ENCODE measurements around the gene UNC13A. TPM values are rescaled to one million over a fixed set of nuclear protein-coding genes. Genes with fewer than 3 reads are reported as not detected.

Gene UNC13A
- total and polyA plus RNA-seq, 2 donors (not counting 3 experiments of a cell fraction or from before 2014, with no cell fraction given) = 0.04 to 0.09 TPM

DNA sequence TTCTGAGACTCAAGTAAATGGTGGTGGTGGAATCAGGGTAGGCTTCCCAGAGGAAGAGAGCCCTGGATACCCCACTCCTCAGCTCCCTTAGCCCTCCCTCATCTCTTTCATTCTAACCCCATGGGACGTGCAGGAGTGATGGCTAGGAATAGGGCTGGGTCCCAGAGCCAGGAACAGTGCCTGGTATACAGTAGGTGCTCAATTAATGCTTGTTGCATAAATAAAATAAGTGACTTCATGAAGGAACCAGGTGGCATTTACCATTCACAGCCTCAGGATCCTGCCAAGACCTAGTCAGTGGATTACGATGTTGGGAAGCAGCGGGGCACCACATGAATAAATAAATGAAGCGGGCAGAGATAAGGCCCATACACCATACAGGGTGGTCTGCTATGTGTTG is 3.9 kb downstream of the UNC13A start:
- H3K27me3 ChIP-seq (ENCODE audit: control insufficient read depth in 2 of 2, insufficient read depth in 2 of 2, low read length in 2 of 2) = peaks cover 11 to 15% of the 10 kb centered on the region in 2 experiments
- BruUV-seq (replicated peaks) = no TSS peak
- no peak overlapping the region for H3K4me2 ChIP-seq (ENCODE audit: insufficient read depth, low read length)
- no peak overlapping the region for H3K4me3 ChIP-seq (replicated peaks in 1 of 3; ENCODE audit: insufficient read depth in 1 of 3, low read depth in 1 of 3, low read length in 3 of 3)
- FAIRE-seq (no peak), DNase-seq (ENCODE audit: low read depth, low spot score) (no peak)
- ChIA-PET CTCF (no interaction called here), POLR2A (no interaction called here)
- H3K79me2 ChIP-seq (ENCODE audit: control insufficient read depth, insufficient read depth, low read length) = no peaks in the 10 kb centered on the region
- no peak overlapping the region for H3K9ac ChIP-seq (replicated peaks; ENCODE audit: extremely low read depth, insufficient read depth, low read length)
- intact Hi-C loops (cut with micrococcal nuclease) (no loop called here), dilution Hi-C loops (cut with MboI; ENCODE audit: extremely low pct_ligation_motif_present, low sequenced_read_pairs) (no loop called here)
- H3K36me3 ChIP-seq (ENCODE audit: control insufficient read depth in 2 of 2, extremely low read depth in 1 of 2, insufficient read depth in 2 of 2, low read length in 2 of 2) = no peaks in the 10 kb centered on the region
- no peak overlapping the region for H2AFZ ChIP-seq (ENCODE audit: low read depth, low read length)
- no peaks in the 10 kb centered on the region for H3K9me1 ChIP-seq (replicated peaks; ENCODE audit: control insufficient read depth, extremely low read depth, insufficient read depth, low read length)
- no peak overlapping the region for H3K27ac ChIP-seq (ENCODE audit: insufficient read depth, low read depth, low read length)
- no peaks in the 10 kb centered on the region for H4K20me1 ChIP-seq (replicated peaks; ENCODE audit: control insufficient read depth, extremely low read depth, insufficient read depth, low read length)
- H3K9me3 ChIP-seq (replicated peaks; ENCODE audit: control insufficient read depth, insufficient read depth, low read length) = no peaks in the 10 kb centered on the region
- H3K4me1 ChIP-seq (ENCODE audit: control insufficient read depth, extremely low read depth, insufficient read depth, low read length) = peaks cover 24% of the 10 kb centered on the region
- no peak for TF ChIP-seq EZH2 (IDR thresholded peaks at IDR 0.05; ENCODE audit: borderline replicate concordance, low read depth, low read length, severe bottlenecking)
- no peak for TF ChIP-seq POLR2A (IDR thresholded peaks at IDR 0.05; ENCODE audit: low read depth, low read length)

DNA sequence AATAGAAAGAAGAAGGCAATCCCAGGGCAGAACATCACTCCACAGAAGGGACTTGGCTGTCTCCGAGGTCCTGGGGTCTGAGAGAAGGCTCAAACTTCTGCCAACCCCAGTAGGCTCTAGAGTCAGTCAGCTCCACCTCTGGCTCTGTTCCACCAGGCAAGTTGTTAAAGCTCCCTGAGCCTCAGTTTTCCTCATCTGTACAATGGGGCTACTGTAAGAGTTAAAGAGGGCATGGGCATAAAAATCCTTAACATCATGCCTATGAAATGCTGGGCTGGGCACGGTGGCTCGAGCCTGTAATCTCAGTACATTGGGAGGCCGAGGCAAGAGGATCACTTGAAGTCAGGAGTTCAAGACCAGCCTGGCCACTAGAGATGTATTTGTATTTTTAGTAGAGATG is 5.1 kb downstream of the UNC13A start:
- H2AFZ ChIP-seq (ENCODE audit: low read depth, low read length) = no peak overlapping the region
- dilution Hi-C loops (cut with MboI; ENCODE audit: extremely low pct_ligation_motif_present, low sequenced_read_pairs) (no loop called here), intact Hi-C loops (cut with micrococcal nuclease) (no loop called here)
- H3K27ac ChIP-seq (ENCODE audit: insufficient read depth, low read depth, low read length) = no peak overlapping the region
- no peak overlapping the region for H3K4me2 ChIP-seq (ENCODE audit: insufficient read depth, low read length)
- no peaks in the 10 kb centered on the region for H3K79me2 ChIP-seq (ENCODE audit: control insufficient read depth, insufficient read depth, low read length)
- BruUV-seq (replicated peaks) = no TSS peak
- peaks cover 11 to 13% of the 10 kb centered on the region in 2 experiments for H3K27me3 ChIP-seq (ENCODE audit: control insufficient read depth in 2 of 2, insufficient read depth in 2 of 2, low read length in 2 of 2)
- no peak overlapping the region for H3K9ac ChIP-seq (replicated peaks; ENCODE audit: extremely low read depth, insufficient read depth, low read length)
- H3K4me1 ChIP-seq (ENCODE audit: control insufficient read depth, extremely low read depth, insufficient read depth, low read length) = peaks cover 24% of the 10 kb centered on the region
- H3K4me3 ChIP-seq (replicated peaks in 1 of 3; ENCODE audit: insufficient read depth in 1 of 3, low read depth in 1 of 3, low read length in 3 of 3) = no peak overlapping the region
- H3K36me3 ChIP-seq (ENCODE audit: control insufficient read depth in 2 of 2, extremely low read depth in 1 of 2, insufficient read depth in 2 of 2, low read length in 2 of 2) = no peaks in the 10 kb centered on the region
- DNase-seq (ENCODE audit: low read depth, low spot score) (no peak), FAIRE-seq (no peak)
- ChIA-PET POLR2A (no interaction called here), CTCF (interaction anchor here (0.7 kb wide), 1 partner anchor 84 kb away, joined by 3 read pairs; no protein-coding TSS in a partner anchor)
- H4K20me1 ChIP-seq (replicated peaks; ENCODE audit: control insufficient read depth, extremely low read depth, insufficient read depth, low read length) = no peaks in the 10 kb centered on the region
- H3K9me3 ChIP-seq (replicated peaks; ENCODE audit: control insufficient read depth, insufficient read depth, low read length) = no peaks in the 10 kb centered on the region
- TF ChIP-seq POLR2A (IDR thresholded peaks at IDR 0.05; ENCODE audit: low read depth, low read length) = no peak
- TF ChIP-seq MYC (IDR thresholded peaks at IDR 0.05; ENCODE audit: low read depth, low read length) = no peak
- no peak for TF ChIP-seq FOS (IDR thresholded peaks at IDR 0.05; ENCODE audit: borderline replicate concordance, insufficient read depth, low read length)
- TF ChIP-seq GATA2 (IDR thresholded peaks at IDR 0.05; ENCODE audit: insufficient read depth, insufficient read length, low read depth, low read length) = no peak
- TF ChIP-seq, protein P1, sequence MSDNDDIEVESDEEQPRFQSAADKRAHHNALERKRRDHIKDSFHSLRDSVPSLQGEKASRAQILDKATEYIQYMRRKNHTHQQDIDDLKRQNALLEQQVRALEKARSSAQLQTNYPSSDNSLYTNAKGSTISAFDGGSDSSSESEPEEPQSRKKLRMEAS (IDR thresholded peaks at IDR 0.05; ENCODE audit: insufficient read depth, insufficient read length) = no peak
- no peak for TF ChIP-seq JUN (IDR thresholded peaks at IDR 0.05; ENCODE audit: borderline replicate concordance, insufficient read depth, insufficient read length, low read depth)
- no peak for TF ChIP-seq EZH2 (IDR thresholded peaks at IDR 0.05; ENCODE audit: borderline replicate concordance, low read depth, low read length, severe bottlenecking)
- TF ChIP-seq, protein P2, sequence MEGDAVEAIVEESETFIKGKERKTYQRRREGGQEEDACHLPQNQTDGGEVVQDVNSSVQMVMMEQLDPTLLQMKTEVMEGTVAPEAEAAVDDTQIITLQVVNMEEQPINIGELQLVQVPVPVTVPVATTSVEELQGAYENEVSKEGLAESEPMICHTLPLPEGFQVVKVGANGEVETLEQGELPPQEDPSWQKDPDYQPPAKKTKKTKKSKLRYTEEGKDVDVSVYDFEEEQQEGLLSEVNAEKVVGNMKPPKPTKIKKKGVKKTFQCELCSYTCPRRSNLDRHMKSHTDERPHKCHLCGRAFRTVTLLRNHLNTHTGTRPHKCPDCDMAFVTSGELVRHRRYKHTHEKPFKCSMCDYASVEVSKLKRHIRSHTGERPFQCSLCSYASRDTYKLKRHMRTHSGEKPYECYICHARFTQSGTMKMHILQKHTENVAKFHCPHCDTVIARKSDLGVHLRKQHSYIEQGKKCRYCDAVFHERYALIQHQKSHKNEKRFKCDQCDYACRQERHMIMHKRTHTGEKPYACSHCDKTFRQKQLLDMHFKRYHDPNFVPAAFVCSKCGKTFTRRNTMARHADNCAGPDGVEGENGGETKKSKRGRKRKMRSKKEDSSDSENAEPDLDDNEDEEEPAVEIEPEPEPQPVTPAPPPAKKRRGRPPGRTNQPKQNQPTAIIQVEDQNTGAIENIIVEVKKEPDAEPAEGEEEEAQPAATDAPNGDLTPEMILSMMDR (IDR thresholded peaks at IDR 0.05; ENCODE audit: extremely low read depth in 1 of 2, insufficient read depth in 1 of 2, low read depth in 1 of 2, low read length in 2 of 2) = no peak
- no peak for TF ChIP-seq POLR2AphosphoS5 (IDR thresholded peaks at IDR 0.05; ENCODE audit: insufficient read depth, low read depth, low read length)
- no peaks in the 10 kb centered on the region for H3K9me1 ChIP-seq (replicated peaks; ENCODE audit: control insufficient read depth, extremely low read depth, insufficient read depth, low read length)

Measured in endothelial cell of umbilical vein (primary cell).